Neural progenitor cell (in vitro differentiated cells): ENCODE results near the gene SPRY1. TPM values are rescaled to one million over a fixed set of nuclear protein-coding genes. Genes with fewer than 3 reads are reported as not detected.

ENCODE experiments used
- DNase-seq: peaks from one replicate; pipeline ENCODE4 v3.0.0-alpha.2; 2016; ENCODE audit warnings: low spot score
- H2AFZ ChIP-seq: fragments of 200-600 bp; sonication (generic); replicated peaks from 2 replicates; pipeline ENCODE4 v1.6.1; 2016; ENCODE audit warnings: antibody characterized with exemption
- H3F3A ChIP-seq: fragments of 200-600 bp; sonication (generic); 2 replicates; pipeline ENCODE4 v1.6.1; 2016; ENCODE audit warnings: antibody characterized with exemption, low read depth
- H3K27ac ChIP-seq: fragments of 200-600 bp; sonication (generic); 2 replicates; pipeline ENCODE4 v1.5.1; 2016; ENCODE audit warnings: mild to moderate bottlenecking
- H3K27me3 ChIP-seq: fragments of 200-600 bp; sonication (generic); 2 replicates; pipeline ENCODE4 v1.6.1; 2016; ENCODE audit warnings: mild to moderate bottlenecking, moderate library complexity
- H3K36me3 ChIP-seq: fragments of 200-600 bp; sonication (generic); 2 replicates; pipeline ENCODE4 v1.5.1; 2016
- H3K4me1 ChIP-seq: fragments of 200-600 bp; sonication (generic); 2 replicates; pipeline ENCODE4 v1.6.1; 2016; ENCODE audit warnings: mixed run types
- H3K4me2 ChIP-seq: fragments of 200-600 bp; sonication (generic); 2 replicates; pipeline ENCODE4 v1.6.1; 2016
- H3K4me3 ChIP-seq: fragments of 200-600 bp; sonication (generic); 2 replicates; pipeline ENCODE4 v1.5.1; 2016
- H3K79me2 ChIP-seq: fragments of 200-600 bp; sonication (generic); 2 replicates; pipeline ENCODE4 v1.6.1; 2016; ENCODE audit warnings: low read depth
- H3K9ac ChIP-seq: fragments of 200-600 bp; sonication (generic); 2 replicates; pipeline ENCODE4 v1.6.1; 2016
- H3K9me3 ChIP-seq: fragments of 200-600 bp; sonication (generic); 2 replicates; pipeline ENCODE4 v1.5.1; 2016; ENCODE audit warnings: low read depth
- H4K20me1 ChIP-seq: fragments of 200-600 bp; sonication (generic); 2 replicates; pipeline ENCODE4 v1.6.1; 2016; ENCODE audit warnings: low read depth
- H3K27ac Mint-ChIP-seq: 3 replicates; pipeline ENCODE4 v1.8.0; 2021; ENCODE audit warnings: mixed read lengths
- H3K27me3 Mint-ChIP-seq: 2 replicates; pipeline ENCODE4 v1.8.0; 2022; ENCODE audit warnings: low read depth, mild to moderate bottlenecking, inconsistent platforms, moderate library complexity, mixed read lengths; ENCODE audit not compliant: insufficient read depth
- H3K36me3 Mint-ChIP-seq: 3 replicates; pipeline ENCODE4 v1.8.0; 2021; ENCODE audit warnings: mixed read lengths
- H3K4me1 Mint-ChIP-seq: 3 replicates; pipeline ENCODE4 v1.8.0; 2021; ENCODE audit warnings: mixed read lengths
- H3K4me3 Mint-ChIP-seq: 3 replicates; pipeline ENCODE4 v1.8.0; 2021; ENCODE audit warnings: mild to moderate bottlenecking, moderate library complexity, mixed read lengths
- H3K9me3 Mint-ChIP-seq: 3 replicates; pipeline ENCODE4 v1.8.0; 2020; ENCODE audit warnings: mixed read lengths
- CTCF ChIP-seq: fragments of 200-600 bp; sonication (generic); IDR thresholded peaks from 2 replicates; pipeline ENCODE4 v1.5.1; 2017; ENCODE audit warnings: antibody characterized with exemption, mild to moderate bottlenecking
- EZH2 ChIP-seq: fragments of 200-600 bp; sonication (generic); IDR thresholded peaks from 2 replicates; pipeline ENCODE4 v1.6.1; 2017; ENCODE audit warnings: antibody characterized with exemption, mild to moderate bottlenecking, moderate library complexity
- EZH2phosphoT487 ChIP-seq: fragments of 200-600 bp; sonication (generic); IDR thresholded peaks from 2 replicates; pipeline ENCODE4 v1.6.1; 2017; ENCODE audit warnings: antibody characterized with exemption
- total RNA-seq: library from RNA; depleted of rRNA; stranded (reverse); fragments of >200 nt; gene quantifications from 2 replicates; pipeline ENCODE4 v1.2.3, GENCODE V29; 2015; ENCODE audit warnings: low replicate concordance

SPRY1 gene
- total RNA-seq, 1 donor from 2014 or later = 35.9 TPM

- H3K4me2 ChIP-seq = peak overlapping the region; percentile 86
Observed at GRCh38 chr4:123403080-123403604, 6.5 kb downstream of the SPRY1 start.

GRCh38 chr4:123404533-123404932 lies 7.9 kb downstream of the SPRY1 start:
- peaks cover 75% of the 10 kb centered on the region for H4K20me1 ChIP-seq
- peaks cover 60% of the 10 kb centered on the region for H3K4me1 Mint-ChIP-seq
- no peak overlapping the region for H3K27ac Mint-ChIP-seq

More at GRCh38 chr4:123403080-123403604, 6.5 kb downstream of the SPRY1 start:
- peaks cover 75% of the 10 kb centered on the region for H3K4me1 ChIP-seq
- H3K27me3 ChIP-seq = no peaks in the 10 kb centered on the region
- H3K4me3 ChIP-seq = peak overlapping the region; percentile 10
- H3K9me3 ChIP-seq = no peaks in the 10 kb centered on the region
- H3F3A ChIP-seq = peaks cover 50% of the 10 kb centered on the region
- peaks cover 28% of the 10 kb centered on the region for H3K36me3 ChIP-seq
- Mint-ChIP-seq H3K36me3 (peaks cover 51% of the 10 kb centered on the region), H3K4me3 (peak overlapping the region; percentile 99), H3K4me1 (peaks cover 60% of the 10 kb centered on the region), H3K27ac (no peak overlapping the region), H3K9me3 (peaks cover 2% of the 10 kb centered on the region), H3K27me3 (peaks cover 7% of the 10 kb centered on the region)
- TF ChIP-seq EZH2 (no peak), EZH2phosphoT487 (no peak), CTCF (no peak)
- no peak overlapping the region for H3K27ac ChIP-seq
- no peak for DNase-seq
- peaks cover 90% of the 10 kb centered on the region for H3K79me2 ChIP-seq
- H2AFZ ChIP-seq = no peak overlapping the region
- peaks cover 75% of the 10 kb centered on the region for H4K20me1 ChIP-seq
- H3K9ac ChIP-seq = no peak overlapping the region

DNA sequence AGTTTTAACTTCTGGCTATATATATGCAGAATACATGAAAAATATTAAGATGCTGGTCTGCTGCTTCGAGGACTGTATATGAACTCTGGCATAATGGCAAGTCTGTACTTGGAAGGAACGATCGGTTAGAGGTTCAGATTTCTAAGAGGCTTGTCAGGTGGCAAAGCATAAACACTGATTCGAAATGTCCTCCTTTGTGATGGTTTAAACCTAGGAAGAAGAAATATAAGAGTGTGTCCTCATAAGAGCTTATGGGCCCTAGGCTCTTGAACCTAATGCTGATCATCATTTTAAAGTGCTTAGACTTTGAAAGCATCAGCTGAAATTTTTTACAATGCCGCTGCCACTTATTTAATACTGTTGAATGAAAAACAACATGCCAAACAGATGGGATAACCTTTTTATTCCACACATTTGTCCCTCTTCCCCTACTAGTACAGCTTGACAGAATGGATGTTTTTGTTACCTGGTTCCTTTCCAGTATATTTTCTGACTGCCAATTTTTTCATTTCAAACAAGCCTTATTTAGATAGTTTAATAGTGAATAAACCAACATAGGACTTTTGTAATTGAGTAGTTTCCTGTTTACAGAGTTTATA lies 8.8 kb downstream of the SPRY1 start:
- Histone ChIP-seq H3K9ac (no peak overlapping the region), H3K79me2 (peaks cover 67% of the 10 kb centered on the region), H3K4me1 (peaks cover 84% of the 10 kb centered on the region), H3K36me3 (peaks cover 28% of the 10 kb centered on the region), H4K20me1 (peaks cover 68% of the 10 kb centered on the region), H3K9me3 (no peaks in the 10 kb centered on the region), H3K4me2 (peak overlapping the region; percentile 36), H3K27me3 (no peaks in the 10 kb centered on the region), H3F3A (peaks cover 47% of the 10 kb centered on the region), H3K4me3 (no peak overlapping the region), H3K27ac (peak overlapping the region; percentile 16), H2AFZ (no peak overlapping the region)
- no peaks in the 10 kb centered on the region for H3K9me3 Mint-ChIP-seq
- no peak for TF ChIP-seq EZH2phosphoT487
- TF ChIP-seq CTCF = no peak
- no peak for TF ChIP-seq EZH2
- no peak overlapping the region for H3K27ac Mint-ChIP-seq
- DNase-seq = no peak
- peaks cover 35% of the 10 kb centered on the region for H3K36me3 Mint-ChIP-seq
- peaks cover 60% of the 10 kb centered on the region for H3K4me1 Mint-ChIP-seq
- no peak overlapping the region for H3K4me3 Mint-ChIP-seq
- peaks cover 7% of the 10 kb centered on the region for H3K27me3 Mint-ChIP-seq

More at GRCh38 chr4:123404533-123404932, 7.9 kb downstream of the SPRY1 start:
- no peak overlapping the region for H3K4me3 ChIP-seq
- peaks cover 51% of the 10 kb centered on the region for H3F3A ChIP-seq
- peaks cover 43% of the 10 kb centered on the region for H3K36me3 Mint-ChIP-seq
- H3K36me3 ChIP-seq = peaks cover 28% of the 10 kb centered on the region
- no peak overlapping the region for H2AFZ ChIP-seq
- H3K4me2 ChIP-seq = peak overlapping the region; percentile 86
- H3K27me3 Mint-ChIP-seq = peaks cover 7% of the 10 kb centered on the region
- H3K4me1 ChIP-seq = peaks cover 87% of the 10 kb centered on the region
- no peaks in the 10 kb centered on the region for H3K9me3 ChIP-seq
- no peak for DNase-seq
- H3K27ac ChIP-seq = no peak overlapping the region
- peak overlapping the region; percentile 83 for H3K4me3 Mint-ChIP-seq
- H3K9me3 Mint-ChIP-seq = no peaks in the 10 kb centered on the region
- TF ChIP-seq EZH2phosphoT487 (no peak), EZH2 (no peak), CTCF (no peak)
- no peak overlapping the region for H3K9ac ChIP-seq
- H3K27me3 ChIP-seq = no peaks in the 10 kb centered on the region
- H3K79me2 ChIP-seq = peaks cover 76% of the 10 kb centered on the region
